ENCODE results near the gene TRPC6.
"Not testable (repeated sequence)": the region's sequence is repeated elsewhere in the genome, so short reads cannot be mapped to it uniquely, and the experiment has no call there.

The TRPC6 gene

GRCh38 chr11:101446238-101446637 is 137.6 kb downstream of the TRPC6 start:
- DNase-seq: no peak

DNA sequence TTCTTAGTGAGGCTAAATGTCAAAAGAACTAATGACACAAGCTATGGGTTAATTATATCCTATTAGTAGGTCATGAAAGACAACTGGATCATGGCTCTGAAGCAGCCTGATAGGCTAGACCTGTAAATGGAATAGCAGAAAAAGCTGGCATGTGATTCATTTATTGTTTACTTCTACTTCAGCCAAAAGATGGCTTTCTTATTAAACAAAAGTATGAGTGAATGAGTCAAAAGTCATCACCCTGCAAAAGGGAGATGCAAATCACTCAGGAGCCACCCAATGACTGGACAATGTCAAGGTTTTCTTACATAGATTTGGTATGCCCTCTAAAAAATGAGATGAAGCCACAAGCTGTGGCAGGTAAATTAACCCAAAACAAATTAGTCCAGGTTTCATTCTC is 138.0 kb downstream of the TRPC6 start:
- no peak for DNase-seq

DNA sequence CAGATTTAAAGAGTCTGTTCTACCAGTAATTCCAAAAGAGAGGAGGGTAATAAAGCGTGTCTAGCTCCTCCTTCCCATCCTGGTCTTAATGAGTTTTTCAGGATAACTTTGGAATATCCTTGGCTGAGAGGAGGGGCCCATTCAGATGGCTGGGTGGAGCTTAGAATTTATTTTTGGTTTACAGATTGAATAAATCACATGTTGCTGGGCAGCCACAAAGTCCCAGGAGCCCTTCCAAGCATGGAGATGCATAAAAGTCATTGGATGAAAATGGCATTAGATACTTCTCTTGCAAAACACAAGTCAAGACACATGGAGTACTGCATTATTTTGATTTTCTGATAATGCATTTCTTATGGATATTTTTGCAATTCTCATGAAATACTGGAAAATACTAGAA is 139.0 kb downstream of the TRPC6 start:
- no peak for DNase-seq

DNA sequence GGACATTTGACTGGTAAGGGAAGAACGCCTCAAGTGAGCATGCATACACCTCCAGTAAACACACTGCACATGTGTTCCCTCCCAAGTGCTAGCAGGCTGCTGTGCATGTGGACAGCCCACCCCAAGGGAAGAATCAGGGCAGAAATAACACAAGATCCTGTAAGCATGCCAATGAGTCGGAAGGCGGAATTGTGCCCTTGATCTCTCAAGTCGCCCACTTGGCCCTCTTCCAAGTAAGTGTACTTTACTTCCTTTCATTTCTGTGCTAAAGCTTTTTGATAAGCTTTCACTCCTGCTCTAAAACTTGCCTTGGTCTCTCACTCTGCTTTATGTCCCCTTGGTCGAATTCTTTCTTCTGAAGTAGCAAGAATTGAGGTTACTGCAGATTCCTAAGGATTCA is 139.6 kb downstream of the TRPC6 start:
- DNase-seq: no peak

DNA sequence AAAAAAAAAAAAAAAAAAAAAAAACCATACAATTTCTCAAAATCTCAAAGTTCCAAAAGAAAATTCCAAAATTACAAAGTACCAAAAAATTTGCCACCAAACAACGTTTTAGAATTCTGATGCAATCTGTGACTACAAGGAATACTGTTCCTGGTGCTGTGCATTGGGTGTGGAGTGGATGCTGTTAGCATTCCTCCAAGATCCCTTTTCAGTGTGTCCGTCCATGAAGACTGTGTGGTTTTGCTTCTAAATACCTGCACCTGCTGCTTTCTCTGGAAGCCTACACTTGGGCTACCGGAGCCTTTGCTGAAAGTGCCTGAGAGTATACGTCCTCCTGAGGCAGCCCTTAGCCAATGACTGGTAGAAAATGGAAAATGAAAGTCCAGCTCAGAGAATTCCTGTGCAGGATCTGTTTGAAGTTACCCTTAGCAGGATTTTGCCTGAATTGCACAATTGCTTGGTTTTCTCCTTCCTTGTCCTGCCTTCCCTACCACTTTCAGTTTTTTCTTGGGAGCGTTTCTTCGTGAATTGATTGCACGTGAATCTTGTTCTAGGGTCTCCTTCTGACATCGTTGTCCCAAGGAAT is 140.8 kb downstream of the TRPC6 start:
- no peak for DNase-seq

- no peak for DNase-seq
Measured at GRCh38 chr11:101442171-101442570, 141.6 kb downstream of the TRPC6 start.

GRCh38 chr11:101441747-101442146 is 142.1 kb downstream of the TRPC6 start:
- no peak for DNase-seq

- DNase-seq: no peak
Measured at GRCh38 chr11:101439488-101439887, 144.3 kb downstream of the TRPC6 start.

GRCh38 chr11:101438708-101439107 is 145.1 kb downstream of the TRPC6 start:
- not testable (repeated sequence) for DNase-seq

GRCh38 chr11:101438126-101438525 is 145.7 kb downstream of the TRPC6 start:
- DNase-seq: no peak

GRCh38 chr11:101436511-101437142 is 147.2 kb downstream of the TRPC6 start:
- DNase-seq: no peak

DNA sequence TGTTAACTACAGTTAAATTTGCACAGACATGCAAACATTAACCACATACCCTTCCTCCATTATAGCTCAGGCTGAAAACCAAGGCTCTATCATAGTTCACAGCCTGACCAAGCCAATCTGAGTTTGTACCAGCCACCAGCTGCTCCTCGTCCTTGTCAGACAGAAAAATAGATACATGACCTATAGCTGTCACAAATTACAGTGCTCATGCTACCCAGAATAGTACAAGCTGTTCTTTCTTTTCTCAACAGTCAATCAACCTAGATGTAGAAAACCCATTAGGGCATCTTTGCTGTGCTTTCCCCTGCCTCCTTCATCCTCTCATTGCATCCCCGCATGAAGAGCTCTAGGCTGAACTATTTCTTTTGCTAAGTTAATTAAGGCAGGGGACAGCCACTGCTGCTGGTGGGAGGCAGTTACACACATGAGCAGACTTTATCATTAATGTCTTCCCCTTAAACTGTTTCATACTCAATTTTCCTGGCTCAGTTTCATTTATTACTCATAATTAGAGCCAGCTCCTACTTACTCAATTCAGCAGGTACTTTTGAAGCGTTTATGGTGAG is 148.3 kb downstream of the TRPC6 start:
- DNase-seq: no peak

- no peak for DNase-seq
Measured at GRCh38 chr11:101434026-101434643, 149.7 kb downstream of the TRPC6 start.

DNA sequence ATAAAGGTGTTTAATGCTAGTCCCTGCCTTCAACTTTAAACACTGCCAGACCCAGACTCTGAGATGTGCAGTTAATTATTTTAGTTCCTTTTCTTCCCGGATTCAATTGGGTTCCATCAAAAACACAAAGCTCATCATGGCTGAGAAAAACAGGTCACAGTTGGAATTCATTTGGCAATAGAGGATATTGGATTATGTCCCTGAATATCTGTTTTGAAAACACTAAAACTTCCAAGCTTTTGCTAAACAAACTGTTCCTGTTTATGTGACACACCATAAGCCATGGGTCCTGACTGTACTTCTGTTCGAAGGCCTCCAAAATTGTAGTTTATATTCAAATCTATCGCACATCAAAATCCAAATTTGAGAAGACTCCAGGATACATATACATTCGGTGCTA is 150.7 kb downstream of the TRPC6 start:
- no peak for DNase-seq

- no peak for DNase-seq
Measured at GRCh38 chr11:101429703-101430540, 153.9 kb downstream of the TRPC6 start.

GRCh38 chr11:101428918-101429317 is 154.9 kb downstream of the TRPC6 start:
- DNase-seq: no peak

GRCh38 chr11:101407324-101407723 is 176.5 kb downstream of the TRPC6 start:
- DNase-seq: no peak
